Nephron progenitor cell (in vitro differentiated cells): ENCODE data around the gene TMEM161B.

Source experiments
- DNase-seq: peaks from one replicate; pipeline ENCODE4 v3.0.0; 2021
- H3K27ac Mint-ChIP-seq: 2 replicates; pipeline ENCODE4 v1.8.0; 2021; ENCODE audit warnings: mild to moderate bottlenecking, moderate library complexity, mixed read lengths
- H3K27me3 Mint-ChIP-seq: 2 replicates; pipeline ENCODE4 v1.8.0; 2021; ENCODE audit warnings: mild to moderate bottlenecking, low read depth, mixed read lengths; ENCODE audit not compliant: poor library complexity
- H3K36me3 Mint-ChIP-seq: 2 replicates; pipeline ENCODE4 v1.8.0; 2021; ENCODE audit warnings: low read depth, mixed read lengths
- H3K4me1 Mint-ChIP-seq: 2 replicates; pipeline ENCODE4 v1.8.0; 2021; ENCODE audit warnings: mixed read lengths
- H3K4me3 Mint-ChIP-seq: 2 replicates; pipeline ENCODE4 v1.8.0; 2021; ENCODE audit warnings: mild to moderate bottlenecking, moderate library complexity, mixed read lengths
- H3K9me3 Mint-ChIP-seq: 2 replicates; pipeline ENCODE4 v1.8.0; 2021; ENCODE audit warnings: mild to moderate bottlenecking, moderate library complexity, mixed read lengths
- CTCF ChIP-seq: fragments of 200-600 bp; sonication (generic); IDR thresholded peaks from 2 replicates; pipeline ENCODE4 v1.5.0; 2021; ENCODE audit warnings: antibody characterized with exemption

TMEM161B gene

GRCh38 chr5:88159591-88159990 lies 109.1 kb downstream of the TMEM161B start:
- no peak for DNase-seq
- H3K4me1 Mint-ChIP-seq = peaks cover 15% of the 10 kb centered on the region
- H3K9me3 Mint-ChIP-seq = peaks cover 3% of the 10 kb centered on the region
- no peak overlapping the region for H3K27ac Mint-ChIP-seq
- H3K4me3 Mint-ChIP-seq = no peak overlapping the region
- H3K36me3 Mint-ChIP-seq = no peaks in the 10 kb centered on the region
- TF ChIP-seq CTCF = no peak
- H3K27me3 Mint-ChIP-seq = no peaks in the 10 kb centered on the region

GRCh38 chr5:88158056-88158455 lies 110.6 kb downstream of the TMEM161B start:
- no peaks in the 10 kb centered on the region for H3K27me3 Mint-ChIP-seq
- H3K27ac Mint-ChIP-seq = no peak overlapping the region
- peaks cover 21% of the 10 kb centered on the region for H3K4me1 Mint-ChIP-seq
- DNase-seq = no peak
- H3K36me3 Mint-ChIP-seq = no peaks in the 10 kb centered on the region
- peaks cover 3% of the 10 kb centered on the region for H3K9me3 Mint-ChIP-seq
- no peak overlapping the region for H3K4me3 Mint-ChIP-seq
- TF ChIP-seq CTCF = no peak

GRCh38 chr5:88154891-88155290 lies 113.8 kb downstream of the TMEM161B start:
- H3K27me3 Mint-ChIP-seq = peaks cover 3% of the 10 kb centered on the region
- no peak overlapping the region for H3K4me3 Mint-ChIP-seq
- H3K27ac Mint-ChIP-seq = no peak overlapping the region
- H3K9me3 Mint-ChIP-seq = peaks cover 18% of the 10 kb centered on the region
- H3K36me3 Mint-ChIP-seq = no peaks in the 10 kb centered on the region
- no peak for TF ChIP-seq CTCF
- peaks cover 21% of the 10 kb centered on the region for H3K4me1 Mint-ChIP-seq
- no peak for DNase-seq

- no peaks in the 10 kb centered on the region for H3K36me3 Mint-ChIP-seq
- H3K9me3 Mint-ChIP-seq = peaks cover 19% of the 10 kb centered on the region
- H3K4me3 Mint-ChIP-seq = no peak overlapping the region
- H3K27me3 Mint-ChIP-seq = peaks cover 10% of the 10 kb centered on the region
- no peak overlapping the region for H3K27ac Mint-ChIP-seq
- DNase-seq = no peak
- no peak for TF ChIP-seq CTCF
- H3K4me1 Mint-ChIP-seq = peaks cover 19% of the 10 kb centered on the region
These were observed 117.9 kb downstream of the TMEM161B start for GRCh38 chr5:88150747-88151146.

GRCh38 chr5:88145611-88146467 lies 122.8 kb downstream of the TMEM161B start:
- Mint-ChIP-seq H3K4me1 (peaks cover 16% of the 10 kb centered on the region), H3K27ac (no peak overlapping the region), H3K36me3 (no peaks in the 10 kb centered on the region), H3K27me3 (peaks cover 7% of the 10 kb centered on the region), H3K9me3 (peaks cover 5% of the 10 kb centered on the region), H3K4me3 (peak overlapping the region; percentile 33)
- no peak for TF ChIP-seq CTCF
- peak; percentile 32 for DNase-seq

GRCh38 chr5:88145221-88145610 lies 123.4 kb downstream of the TMEM161B start:
- H3K4me1 Mint-ChIP-seq = peaks cover 16% of the 10 kb centered on the region
- H3K4me3 Mint-ChIP-seq = peak overlapping the region; percentile 33
- H3K27me3 Mint-ChIP-seq = peaks cover 7% of the 10 kb centered on the region
- H3K9me3 Mint-ChIP-seq = peaks cover 3% of the 10 kb centered on the region
- no peak for TF ChIP-seq CTCF
- H3K27ac Mint-ChIP-seq = no peak overlapping the region
- H3K36me3 Mint-ChIP-seq = no peaks in the 10 kb centered on the region
- DNase-seq = peak; percentile 17
